HG02610 (cell line): ENCODE data around the gene U2SURP.
A peak's percentile ranks its signal among the peaks of the same experiment; 100 is the strongest.

ENCODE experiments used
- ATAC-seq: cut with Tn5 transposase; IDR thresholded peaks from one replicate; pipeline ENCODE4 v1.9.1; 2021; ENCODE audit warnings: mild to moderate bottlenecking, moderate library complexity; ENCODE audit not compliant: unreplicated experiment

The U2SURP gene

DNA sequence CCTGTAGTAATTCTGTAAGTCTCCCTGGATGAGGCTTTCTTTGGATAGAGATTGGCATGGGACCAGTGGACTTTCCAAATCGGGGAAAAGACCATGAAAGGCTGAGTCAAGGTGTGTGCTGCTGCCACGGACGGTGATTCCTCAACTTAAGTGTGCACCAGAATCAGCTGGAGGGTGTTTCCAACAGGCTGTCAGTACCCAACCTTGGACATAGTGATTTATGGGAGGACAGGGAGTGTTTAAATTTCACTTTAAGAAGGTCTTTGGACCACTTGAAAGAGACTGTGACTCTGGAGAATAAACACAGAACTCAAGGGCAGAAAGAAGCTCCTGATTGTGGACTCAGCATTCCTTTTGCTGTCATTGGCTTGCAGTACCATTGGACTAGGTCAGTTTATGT is 97.8 kb downstream of the U2SURP start:
- no peak for ATAC-seq

- no peak for ATAC-seq
Measured at GRCh38 chr3:143099690-143100089, 98.3 kb downstream of the U2SURP start.

GRCh38 chr3:143100451-143100850 is 99.1 kb downstream of the U2SURP start:
- no peak for ATAC-seq

DNA sequence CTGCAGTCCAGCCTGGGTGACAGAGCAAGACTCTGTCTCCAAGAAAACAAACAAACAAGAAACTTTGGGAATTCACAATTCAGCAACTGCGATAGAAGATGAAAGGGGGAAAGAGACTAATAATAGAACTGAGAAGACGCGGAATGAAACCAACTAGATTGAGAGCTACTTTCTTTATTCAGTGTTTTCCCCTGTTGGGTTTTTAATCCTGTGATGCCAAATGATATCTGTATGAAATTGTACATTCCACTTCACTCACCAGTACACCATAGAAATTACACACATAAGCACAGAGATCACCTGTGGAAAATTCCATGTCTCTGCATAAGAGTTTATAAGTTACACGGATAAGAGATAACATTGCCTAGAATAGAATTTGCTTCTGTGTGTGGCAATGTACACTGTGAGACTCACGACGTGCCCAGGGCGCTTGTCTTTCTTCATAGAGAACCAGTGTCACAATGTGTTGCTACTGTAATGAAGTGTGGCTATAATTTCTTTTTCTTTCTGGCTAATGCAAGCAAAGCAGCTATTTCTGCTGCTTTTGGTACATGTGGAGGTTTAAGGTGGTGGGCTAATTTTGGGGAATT is 100.5 kb downstream of the U2SURP start:
- ATAC-seq = no peak

DNA sequence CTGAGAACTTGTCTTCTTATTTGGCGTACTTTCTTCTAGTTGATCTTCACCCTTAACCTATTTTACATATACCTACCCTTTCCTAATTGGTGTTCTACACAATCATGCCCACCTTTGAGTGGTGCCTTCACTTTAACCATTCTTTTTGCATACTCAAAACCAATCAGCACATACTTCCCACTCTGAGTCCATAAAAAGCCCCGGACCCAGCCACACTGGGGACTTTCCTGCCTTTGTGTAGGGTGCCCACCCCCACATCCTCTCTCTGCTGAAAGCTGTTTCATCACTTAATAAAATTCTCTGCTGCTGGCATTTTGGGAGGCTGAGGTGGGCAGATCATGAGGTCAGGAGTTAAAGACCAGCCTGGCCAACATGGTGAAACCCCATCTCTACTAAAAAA is 102.3 kb downstream of the U2SURP start:
- ATAC-seq = peak; percentile 89

DNA sequence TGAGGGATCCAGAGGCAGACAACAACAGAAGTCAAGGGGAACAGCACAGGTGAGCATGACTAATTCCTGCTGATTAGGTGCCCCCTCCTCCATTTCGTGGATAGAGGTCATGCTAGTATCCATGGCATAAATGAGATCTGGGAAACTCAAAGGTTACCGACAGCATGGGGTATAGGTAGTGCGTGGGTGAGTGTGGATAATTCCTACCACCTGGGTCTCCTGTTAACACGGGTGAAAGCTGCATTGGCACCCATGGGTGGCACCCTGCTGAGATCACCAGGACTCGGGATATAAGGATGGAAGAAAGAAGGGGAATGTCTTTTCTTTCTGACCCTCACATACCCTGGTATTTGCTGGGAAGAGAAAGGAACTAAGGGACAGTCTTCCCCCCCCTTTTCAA is 103.8 kb downstream of the U2SURP start:
- no peak for ATAC-seq

- ATAC-seq = no peak
Measured at GRCh38 chr3:143109861-143110260, 108.5 kb downstream of the U2SURP start.
